ACC112 (cell line): ENCODE results near the gene CNPPD1.

Source experiments
- H2AFZ ChIP-seq: fragments of 200-600 bp; sonication (generic); one replicate; pipeline ENCODE4 v1.6.0; 2017; ENCODE audit warnings: antibody characterized with exemption, low read length; ENCODE audit not compliant: unreplicated experiment
- H3K27ac ChIP-seq: fragments of 200-600 bp; sonication (generic); 2 replicates; pipeline ENCODE4 v1.5.1; 2014; ENCODE audit warnings: low read depth, mild to moderate bottlenecking, antibody characterized with exemption, low read length, moderate library complexity
- H3K27me3 ChIP-seq: fragments of 200-600 bp; sonication (generic); 2 replicates; pipeline ENCODE4 v1.6.1; 2014; ENCODE audit warnings: mild to moderate bottlenecking, antibody characterized with exemption, low read length, moderate library complexity, mixed read lengths; ENCODE audit not compliant: insufficient read depth
- H3K36me3 ChIP-seq: fragments of 200-600 bp; sonication (generic); 2 replicates; pipeline ENCODE4 v1.6.1; 2016; ENCODE audit warnings: mild to moderate bottlenecking, antibody characterized with exemption, low read length, moderate library complexity, mixed read lengths; ENCODE audit not compliant: insufficient read depth
- H3K4me1 ChIP-seq: fragments of 200-600 bp; sonication (generic); one replicate; pipeline ENCODE4 v1.6.1; 2016; ENCODE audit warnings: low read length, mixed read lengths; ENCODE audit not compliant: insufficient read depth, unreplicated experiment, control insufficient read depth
- H3K4me3 ChIP-seq: fragments of 200-600 bp; sonication (generic); 2 replicates; pipeline ENCODE4 v1.5.1; 2014; ENCODE audit warnings: mild to moderate bottlenecking, low read depth, low read length
- H3K79me2 ChIP-seq: fragments of 200-600 bp; sonication (generic); one replicate; pipeline ENCODE4 v1.6.0; 2016; ENCODE audit warnings: low read length; ENCODE audit not compliant: control insufficient read depth, unreplicated experiment, insufficient read depth

CNPPD1 gene

DNA sequence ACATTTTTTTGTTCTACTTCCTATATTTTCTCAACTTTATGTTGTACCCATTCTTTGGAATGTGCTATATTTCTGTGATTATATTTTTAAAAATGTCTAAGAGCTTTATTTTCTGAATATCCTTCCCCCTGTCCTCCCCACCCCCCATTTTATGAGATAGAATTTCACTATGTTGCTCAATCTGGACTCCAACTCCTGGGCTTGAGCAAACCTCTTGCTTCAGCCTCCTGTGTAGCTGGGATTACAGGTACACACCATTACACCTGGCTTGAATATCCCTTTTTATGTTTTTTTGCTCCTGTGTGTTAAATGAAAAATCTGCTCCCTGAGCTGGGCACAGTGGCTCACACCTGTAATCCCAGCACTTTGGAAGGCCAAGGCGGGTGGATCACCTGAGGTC is 20.7 kb upstream of the CNPPD1 start:
- Histone ChIP-seq H3K79me2 (no peaks in the 10 kb centered on the region), H2AFZ (no peak overlapping the region)

DNA sequence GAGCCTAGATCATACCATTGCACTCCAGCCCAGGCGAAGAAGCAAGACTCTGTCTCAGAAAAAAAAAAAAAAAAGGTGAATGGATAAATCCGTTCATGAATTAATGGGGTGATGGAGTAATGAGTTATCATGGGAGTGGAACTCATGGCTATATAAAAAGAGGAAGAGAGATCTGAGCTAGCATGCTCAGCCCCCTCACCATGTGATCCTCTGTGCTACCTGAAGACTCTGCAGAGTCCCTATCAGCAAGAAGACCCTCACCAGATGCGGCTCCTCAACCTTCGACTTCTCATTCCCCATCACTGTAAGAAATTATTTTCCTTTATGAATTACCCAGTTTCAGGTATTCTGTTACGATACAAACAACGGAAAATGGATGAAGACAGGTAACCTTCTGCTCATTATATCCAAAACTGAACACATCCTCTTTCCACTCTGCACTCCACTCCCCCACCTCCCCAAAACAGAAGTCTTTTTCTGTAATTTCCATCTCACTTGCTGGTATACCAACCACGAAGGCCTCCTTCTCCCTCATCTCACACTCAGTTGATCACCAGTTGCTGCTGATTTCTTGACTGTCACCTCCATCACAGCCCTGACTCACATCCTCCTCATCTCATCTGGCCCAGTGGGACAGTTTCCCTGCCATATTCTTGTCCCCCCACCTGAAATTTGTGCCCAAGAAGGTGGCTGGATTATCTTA is 10.2 kb upstream of the CNPPD1 start:
- H3K4me1 ChIP-seq = no peaks in the 10 kb centered on the region
- no peaks in the 10 kb centered on the region for H3K79me2 ChIP-seq
- no peak overlapping the region for H2AFZ ChIP-seq
- H3K27ac ChIP-seq = no peak overlapping the region
- H3K4me3 ChIP-seq = no peak overlapping the region
- no peaks in the 10 kb centered on the region; the same call in none of the 2 replicates for H3K36me3 ChIP-seq
- no peaks in the 10 kb centered on the region for H3K27me3 ChIP-seq

More for the DNA sequence above, 20.7 kb upstream of the CNPPD1 start:
- H3K27ac ChIP-seq = no peak overlapping the region
- no peaks in the 10 kb centered on the region for H3K36me3 ChIP-seq
- no peak overlapping the region for H3K4me3 ChIP-seq
- no peaks in the 10 kb centered on the region for H3K4me1 ChIP-seq
- H3K27me3 ChIP-seq = peaks cover 7% of the 10 kb centered on the region; the same call in 1 of the 2 replicates

- H2AFZ ChIP-seq = no peak overlapping the region
- H3K79me2 ChIP-seq = peaks cover 14% of the 10 kb centered on the region
- no peaks in the 10 kb centered on the region; the same call in none of the 2 replicates for H3K36me3 ChIP-seq
- no peak overlapping the region for H3K27ac ChIP-seq
- no peaks in the 10 kb centered on the region for H3K27me3 ChIP-seq
- no peak overlapping the region for H3K4me3 ChIP-seq
- peaks cover 6% of the 10 kb centered on the region for H3K4me1 ChIP-seq
These were observed 7.4 kb upstream of the CNPPD1 start for GRCh38 chr2:219184121-219184520.

- no peaks in the 10 kb centered on the region; the same call in none of the 2 replicates for H3K36me3 ChIP-seq
- no peak overlapping the region for H2AFZ ChIP-seq
- H3K4me3 ChIP-seq = no peak overlapping the region
- H3K4me1 ChIP-seq = peaks cover 8% of the 10 kb centered on the region
- H3K27ac ChIP-seq = no peak overlapping the region
- no peaks in the 10 kb centered on the region for H3K27me3 ChIP-seq
- H3K79me2 ChIP-seq = peaks cover 21% of the 10 kb centered on the region
These were observed 6.5 kb upstream of the CNPPD1 start for GRCh38 chr2:219183151-219183772.

DNA sequence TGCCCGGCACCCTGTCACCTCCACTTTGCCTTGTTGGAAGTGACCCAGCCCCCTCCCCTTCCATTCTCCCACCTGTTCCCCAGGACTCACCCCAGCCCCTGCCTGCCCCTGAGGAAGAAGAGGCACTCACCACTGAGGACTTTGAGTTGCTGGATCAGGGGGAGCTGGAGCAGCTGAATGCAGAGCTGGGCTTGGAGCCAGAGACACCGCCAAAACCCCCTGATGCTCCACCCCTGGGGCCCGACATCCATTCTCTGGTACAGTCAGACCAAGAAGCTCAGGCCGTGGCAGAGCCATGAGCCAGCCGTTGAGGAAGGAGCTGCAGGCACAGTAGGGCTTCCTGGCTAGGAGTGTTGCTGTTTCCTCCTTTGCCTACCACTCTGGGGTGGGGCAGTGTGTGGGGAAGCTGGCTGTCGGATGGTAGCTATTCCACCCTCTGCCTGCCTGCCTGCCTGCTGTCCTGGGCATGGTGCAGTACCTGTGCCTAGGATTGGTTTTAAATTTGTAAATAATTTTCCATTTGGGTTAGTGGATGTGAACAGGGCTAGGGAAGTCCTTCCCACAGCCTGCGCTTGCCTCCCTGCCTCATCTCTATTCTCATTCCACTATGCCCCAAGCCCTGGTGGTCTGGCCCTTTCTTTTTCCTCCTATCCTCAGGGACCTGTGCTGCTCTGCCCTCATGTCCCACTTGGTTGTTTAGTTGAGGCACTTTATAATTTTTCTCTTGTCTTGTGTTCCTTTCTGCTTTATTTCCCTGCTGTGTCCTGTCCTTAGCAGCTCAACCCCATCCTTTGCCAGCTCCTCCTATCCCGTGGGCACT is 5.8 kb upstream of the CNPPD1 start:
- Histone ChIP-seq H3K36me3 (no peaks in the 10 kb centered on the region; the same call in none of the 2 replicates), H3K27ac (no peak overlapping the region), H3K79me2 (peaks cover 21% of the 10 kb centered on the region)

DNA sequence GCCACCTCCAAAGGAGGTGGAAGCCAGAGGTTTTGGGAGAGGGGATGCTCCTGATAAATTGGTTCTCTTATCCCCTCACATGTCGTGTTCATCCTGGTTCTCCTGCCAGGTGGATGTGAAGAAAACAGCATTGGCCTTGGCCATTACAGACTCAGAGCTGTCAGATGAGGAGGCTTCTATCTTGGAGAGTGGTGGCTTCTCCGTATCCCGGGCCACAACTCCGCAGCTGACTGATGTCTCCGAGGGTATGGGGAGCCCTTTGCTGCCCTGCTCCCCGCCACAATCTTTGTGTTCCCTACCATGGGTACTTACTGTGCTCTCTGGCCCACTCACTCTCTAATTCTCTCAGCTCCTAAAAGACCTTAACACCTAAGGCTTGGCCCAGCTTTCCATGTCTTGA is 4.8 kb upstream of the CNPPD1 start:
- peaks cover 8% of the 10 kb centered on the region for H3K4me1 ChIP-seq
- H2AFZ ChIP-seq = no peak overlapping the region
- H3K27ac ChIP-seq = no peak overlapping the region
- peaks cover 21% of the 10 kb centered on the region for H3K79me2 ChIP-seq
- H3K27me3 ChIP-seq = no peaks in the 10 kb centered on the region
- H3K4me3 ChIP-seq = no peak overlapping the region
- no peaks in the 10 kb centered on the region; the same call in none of the 2 replicates for H3K36me3 ChIP-seq

More for the DNA sequence above, 5.8 kb upstream of the CNPPD1 start:
- Histone ChIP-seq H3K27me3 (no peaks in the 10 kb centered on the region), H3K4me3 (no peak overlapping the region), H3K4me1 (peaks cover 8% of the 10 kb centered on the region), H2AFZ (no peak overlapping the region)

GRCh38 chr2:219180961-219181360 is 4.2 kb upstream of the CNPPD1 start:
- no peak overlapping the region for H3K4me3 ChIP-seq
- H3K27ac ChIP-seq = no peak overlapping the region
- H3K4me1 ChIP-seq = peaks cover 9% of the 10 kb centered on the region
- no peaks in the 10 kb centered on the region for H3K27me3 ChIP-seq
- no peak overlapping the region for H2AFZ ChIP-seq
- H3K79me2 ChIP-seq = peaks cover 23% of the 10 kb centered on the region
- no peaks in the 10 kb centered on the region; the same call in none of the 2 replicates for H3K36me3 ChIP-seq

DNA sequence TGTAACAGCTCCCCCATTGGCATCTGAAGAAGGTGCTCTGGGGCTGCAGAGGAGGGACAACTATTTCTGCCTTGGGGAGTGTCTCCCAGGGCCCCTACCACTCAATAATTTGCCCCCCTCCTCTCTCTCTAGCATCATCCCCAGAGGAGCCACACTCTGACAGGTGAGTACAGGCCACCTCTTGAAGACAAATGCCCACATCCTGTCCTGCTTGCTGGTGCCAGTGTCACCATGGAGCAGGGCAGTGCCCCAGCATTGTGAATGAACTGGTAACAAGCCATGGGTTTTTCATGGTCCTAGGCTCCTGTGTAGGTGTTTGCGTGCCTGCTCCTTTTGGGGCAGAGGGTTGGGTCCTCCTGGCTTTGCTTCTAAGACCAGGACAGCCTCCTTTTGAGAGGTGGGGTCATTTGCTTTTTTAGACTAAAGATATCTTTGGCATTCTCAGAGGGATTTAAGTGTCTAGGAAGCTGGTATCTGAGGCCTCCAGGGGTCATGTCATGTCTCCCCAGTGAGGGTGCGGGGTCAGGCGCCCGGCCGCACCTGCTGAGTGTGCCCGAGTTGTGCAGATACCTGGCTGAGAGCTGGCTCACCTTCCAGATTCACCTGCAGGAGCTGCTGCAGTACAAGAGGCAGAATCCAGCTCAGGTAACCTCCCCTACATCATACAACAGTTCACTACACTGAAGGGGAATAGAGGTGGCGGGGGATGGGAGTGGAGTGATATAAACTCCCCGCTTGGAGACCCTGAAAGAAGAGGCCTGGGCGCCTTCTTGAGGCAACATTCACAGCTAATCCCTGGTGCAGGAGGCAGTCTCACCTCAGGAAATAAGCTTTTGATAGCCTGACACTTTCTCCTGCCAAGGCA is 3.1 kb upstream of the CNPPD1 start:
- Histone ChIP-seq H3K27ac (no peak overlapping the region), H3K36me3 (no peaks in the 10 kb centered on the region; the same call in 1 of the 2 replicates), H3K27me3 (no peaks in the 10 kb centered on the region), H3K79me2 (peaks cover 29% of the 10 kb centered on the region), H3K4me3 (peak overlapping the region; percentile 88), H3K4me1 (peaks cover 16% of the 10 kb centered on the region), H2AFZ (no peak overlapping the region)

DNA sequence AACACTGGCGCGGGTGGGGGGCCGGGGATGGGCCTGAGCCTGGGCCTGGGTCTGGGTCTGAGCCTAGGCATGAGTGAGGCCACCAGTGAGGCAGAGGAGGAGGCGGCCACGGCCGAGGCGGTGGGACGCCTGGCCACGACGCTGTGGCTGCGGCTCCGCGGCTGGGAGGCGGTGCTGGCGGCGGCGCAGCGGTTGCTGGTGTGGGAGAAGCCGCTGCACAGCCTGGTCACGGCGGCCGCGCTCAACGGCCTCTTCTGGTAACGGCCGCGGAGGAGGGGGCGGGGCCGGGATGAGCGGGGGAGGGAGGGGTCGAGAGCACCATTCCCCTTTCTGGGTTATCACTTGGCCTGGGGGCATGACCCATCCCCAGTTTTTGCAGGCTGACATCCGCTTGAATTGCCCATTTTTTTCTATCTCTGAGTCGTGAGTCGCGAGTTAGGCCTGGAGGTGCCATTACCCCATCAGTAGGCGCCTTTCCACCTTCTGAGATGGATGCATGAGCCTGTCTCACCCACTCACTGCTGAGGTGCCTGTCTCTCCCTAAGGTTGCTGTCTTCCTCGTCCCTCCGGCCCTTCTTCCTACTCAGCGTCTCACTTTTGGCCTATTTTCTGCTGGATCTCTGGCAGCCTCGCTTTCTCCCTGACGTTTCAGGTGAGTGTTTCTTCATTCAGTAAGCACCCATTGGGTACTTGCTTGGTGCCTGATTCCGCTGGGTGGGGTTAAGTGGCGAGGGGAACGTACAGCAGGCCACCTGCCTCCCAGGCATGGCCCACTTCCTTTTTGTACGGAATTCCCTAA is 1.9 kb upstream of the CNPPD1 start:
- H3K36me3 ChIP-seq = no peaks in the 10 kb centered on the region; the same call in 1 of the 2 replicates
- peak overlapping the region; percentile 88 for H3K4me3 ChIP-seq
- peaks cover 19% of the 10 kb centered on the region for H3K4me1 ChIP-seq
- H3K79me2 ChIP-seq = peaks cover 33% of the 10 kb centered on the region
- H3K27ac ChIP-seq = peak overlapping the region; percentile 93; the same call in 1 of the 2 replicates
- peak overlapping the region; percentile 48 for H2AFZ ChIP-seq
- H3K27me3 ChIP-seq = no peaks in the 10 kb centered on the region
